GM12875 (cell line): Measurements from ENCODE around the gene BNIP1.
"Not testable (repeated sequence)": the region's sequence is repeated elsewhere in the genome, so short reads cannot be mapped to it uniquely, and the experiment has no call there.

ENCODE experiments used
- H3K4me3 ChIP-seq: one replicate; pipeline ENCODE4 v1.5.1; 2011; ENCODE audit warnings: low read depth, low read length, control low read depth
- TF ChIP-seq, protein P1 (sequence below): IDR thresholded peaks from 2 replicates; pipeline ENCODE4 v1.5.1; 2011; ENCODE audit warnings: low read depth, mild to moderate bottlenecking, control low read depth, inconsistent platforms, low read length, moderate library complexity, borderline replicate concordance; ENCODE audit not compliant: insufficient read depth

Gene BNIP1

DNA sequence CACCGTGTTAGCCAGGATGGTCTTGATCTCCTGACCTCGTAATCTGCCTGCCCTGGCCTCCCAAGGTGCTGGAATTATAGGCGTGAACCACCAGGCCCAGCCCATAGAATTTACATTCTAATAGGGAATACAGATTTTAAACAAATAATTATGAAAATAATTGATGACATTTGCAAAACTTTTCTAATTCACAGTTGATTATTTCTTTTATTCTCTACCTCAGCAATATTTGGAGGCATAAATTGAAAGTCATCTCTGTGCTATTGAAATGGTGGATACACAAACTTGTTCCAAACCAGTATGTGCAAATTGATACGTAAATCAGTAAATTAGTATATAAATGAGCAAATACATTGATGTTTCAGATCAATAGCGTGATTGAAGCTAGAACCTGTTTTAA is 8.2 kb downstream of the BNIP1 start:
- H3K4me3 ChIP-seq: no peak overlapping the region
- TF ChIP-seq, protein P1, sequence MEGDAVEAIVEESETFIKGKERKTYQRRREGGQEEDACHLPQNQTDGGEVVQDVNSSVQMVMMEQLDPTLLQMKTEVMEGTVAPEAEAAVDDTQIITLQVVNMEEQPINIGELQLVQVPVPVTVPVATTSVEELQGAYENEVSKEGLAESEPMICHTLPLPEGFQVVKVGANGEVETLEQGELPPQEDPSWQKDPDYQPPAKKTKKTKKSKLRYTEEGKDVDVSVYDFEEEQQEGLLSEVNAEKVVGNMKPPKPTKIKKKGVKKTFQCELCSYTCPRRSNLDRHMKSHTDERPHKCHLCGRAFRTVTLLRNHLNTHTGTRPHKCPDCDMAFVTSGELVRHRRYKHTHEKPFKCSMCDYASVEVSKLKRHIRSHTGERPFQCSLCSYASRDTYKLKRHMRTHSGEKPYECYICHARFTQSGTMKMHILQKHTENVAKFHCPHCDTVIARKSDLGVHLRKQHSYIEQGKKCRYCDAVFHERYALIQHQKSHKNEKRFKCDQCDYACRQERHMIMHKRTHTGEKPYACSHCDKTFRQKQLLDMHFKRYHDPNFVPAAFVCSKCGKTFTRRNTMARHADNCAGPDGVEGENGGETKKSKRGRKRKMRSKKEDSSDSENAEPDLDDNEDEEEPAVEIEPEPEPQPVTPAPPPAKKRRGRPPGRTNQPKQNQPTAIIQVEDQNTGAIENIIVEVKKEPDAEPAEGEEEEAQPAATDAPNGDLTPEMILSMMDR: no peak

DNA sequence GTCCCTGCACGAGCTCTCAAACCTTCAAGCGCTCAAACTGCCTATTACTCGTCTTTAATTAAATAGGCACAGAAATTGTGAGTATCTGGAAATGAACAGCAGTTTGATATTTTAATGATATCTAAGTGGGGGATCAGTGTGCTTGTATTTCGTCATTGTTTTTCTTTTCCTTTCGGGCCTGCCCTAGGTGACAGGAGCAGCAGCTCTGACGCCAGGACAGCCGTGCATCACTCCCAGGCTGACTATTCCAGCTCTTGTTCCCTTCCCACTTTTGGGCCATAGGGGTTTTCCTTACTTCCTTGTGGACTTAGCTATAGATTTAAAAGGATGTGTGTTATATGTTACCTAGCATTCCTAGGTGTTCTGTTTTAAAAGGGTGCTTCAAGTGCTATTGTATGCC is 9.5 kb downstream of the BNIP1 start:
- TF ChIP-seq, protein P1: no peak
- no peak overlapping the region for H3K4me3 ChIP-seq

DNA sequence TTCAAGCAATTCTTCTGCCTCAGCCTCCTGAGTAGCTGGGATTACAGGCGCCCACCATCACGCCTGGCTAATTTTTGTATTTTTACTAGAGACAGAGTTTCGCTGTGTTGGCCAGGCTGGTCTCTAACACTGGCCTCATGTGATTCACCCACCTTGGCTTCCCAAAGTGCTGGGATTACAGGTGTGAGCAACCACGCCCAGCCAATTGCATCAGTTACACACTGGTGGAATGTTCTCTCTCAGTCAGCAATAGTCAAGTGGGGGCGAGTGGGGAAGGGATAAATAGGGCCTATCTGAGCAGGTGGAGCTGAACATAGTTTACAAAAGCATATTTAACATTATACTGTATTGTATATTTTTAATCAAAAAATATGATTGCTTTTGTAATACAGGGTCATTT is 10.3 kb downstream of the BNIP1 start:
- H3K4me3 ChIP-seq: not testable (repeated sequence)

DNA sequence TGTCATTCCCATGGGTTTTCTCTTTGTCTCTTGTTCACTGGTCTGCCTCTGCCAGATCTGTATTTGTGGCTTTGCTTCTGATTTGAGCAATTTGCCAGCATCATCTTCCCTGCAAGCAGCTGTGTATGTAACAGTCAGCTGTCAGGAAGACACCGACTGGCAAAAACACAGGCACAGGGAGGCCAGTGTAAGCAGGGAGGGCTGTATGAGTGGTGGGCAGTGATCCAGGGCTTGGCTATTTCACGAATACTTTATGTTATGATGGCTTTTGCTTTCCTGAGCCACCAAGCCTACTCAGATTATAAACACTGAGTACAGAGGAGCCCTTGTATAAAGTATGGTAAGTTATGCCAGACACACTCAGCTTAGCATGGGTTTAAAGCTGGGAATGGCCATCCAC is 11.6 kb downstream of the BNIP1 start:
- H3K4me3 ChIP-seq: no peak overlapping the region
- TF ChIP-seq, protein P1: no peak

DNA sequence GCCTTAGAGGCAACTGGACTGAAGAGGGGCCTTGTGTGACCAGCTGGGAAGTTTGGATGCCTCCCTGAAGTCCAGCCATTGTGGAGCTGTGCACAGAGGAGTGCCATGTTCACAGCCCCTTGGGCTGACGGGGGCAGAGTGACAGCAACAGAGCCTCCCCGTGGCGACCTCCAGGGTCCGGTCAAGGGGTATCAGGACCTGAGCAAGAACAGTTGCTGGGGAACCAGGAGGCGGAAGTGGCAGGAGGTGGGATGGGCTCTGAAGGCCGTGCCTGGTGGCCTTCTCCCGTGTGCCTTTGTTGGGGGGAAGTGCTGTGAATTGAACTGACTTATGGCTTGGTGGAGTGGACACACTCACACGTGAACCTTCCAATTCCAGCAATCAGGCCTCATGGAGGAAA is 14.0 kb downstream of the BNIP1 start:
- no peak overlapping the region for H3K4me3 ChIP-seq
- TF ChIP-seq, protein P1: no peak

DNA sequence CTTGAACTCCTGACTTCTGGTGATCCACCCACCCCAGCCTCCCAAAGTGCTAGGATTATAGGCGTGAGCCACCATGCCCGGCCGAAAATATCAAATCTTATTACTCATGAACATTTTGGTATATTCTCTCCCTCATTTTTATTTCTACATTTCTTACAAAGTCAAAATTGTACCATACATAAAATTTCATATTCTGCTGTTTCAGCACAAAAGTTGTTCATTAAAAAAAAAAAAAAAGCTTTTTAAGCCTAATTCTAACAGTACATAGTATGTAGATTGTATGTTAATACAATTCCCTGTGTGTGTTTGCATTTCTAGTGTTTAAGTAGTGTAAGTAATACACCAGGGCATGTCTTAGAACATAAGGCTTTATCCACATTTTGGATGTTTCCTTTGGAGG is 14.9 kb downstream of the BNIP1 start:
- TF ChIP-seq, protein P1: no peak

DNA sequence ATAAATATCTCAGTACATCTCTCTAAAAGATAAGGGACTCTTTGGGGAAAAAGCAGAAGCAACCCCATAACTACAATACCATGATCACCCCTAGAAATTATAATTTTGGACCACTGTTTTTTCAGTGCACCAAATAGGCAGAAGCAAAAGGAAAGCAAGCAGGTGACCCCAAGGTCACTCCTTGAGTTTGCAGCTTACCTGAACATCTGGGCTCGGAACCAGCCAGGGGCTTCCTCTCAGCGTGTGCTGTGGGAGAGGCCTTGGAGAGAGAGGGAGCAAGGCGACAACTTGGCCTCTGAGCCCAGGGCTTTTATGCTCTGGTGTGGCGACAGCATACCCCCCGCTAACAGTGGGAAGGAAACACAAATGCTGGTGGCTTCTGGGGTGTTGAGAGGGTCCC is 16.8 kb downstream of the BNIP1 start:
- TF ChIP-seq, protein P1: no peak
- no peak overlapping the region for H3K4me3 ChIP-seq

More for the DNA sequence above, 14.9 kb downstream of the BNIP1 start:
- H3K4me3 ChIP-seq: no peak overlapping the region

DNA sequence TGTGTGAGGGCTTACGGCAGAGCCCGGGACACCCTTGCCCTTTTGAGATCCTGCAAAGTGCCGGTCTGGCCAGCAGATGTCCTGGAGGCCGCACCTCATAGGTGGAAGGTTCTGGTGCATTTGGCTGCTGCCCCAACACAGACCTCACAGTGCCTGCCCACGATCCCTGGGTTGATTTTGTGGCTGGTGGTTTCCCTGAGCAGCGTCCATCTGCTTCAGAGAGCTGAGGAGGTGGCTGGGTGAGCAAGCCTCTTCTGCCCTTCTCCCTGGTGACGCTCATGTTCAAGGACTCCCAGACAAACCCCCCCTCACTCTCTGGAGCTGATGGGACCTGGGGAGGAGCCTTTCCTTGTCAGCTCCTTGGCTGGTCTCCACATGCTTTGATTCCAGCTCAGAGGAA is 18.9 kb downstream of the BNIP1 start:
- TF ChIP-seq, protein P1: no peak
- H3K4me3 ChIP-seq: no peak overlapping the region
